ENCODE measurements around the gene SMIM5.

SMIM5 gene

GRCh38 chr17:75589012-75589918 is 44.0 kb upstream of the SMIM5 start:
- peak overlapping the region; percentile 61 for H3K4me3 ChIP-seq
- peaks cover 0 to 27% (median 19%) of the 10 kb centered on the region in 4 donors for H3K4me1 ChIP-seq
- TF ChIP-seq, protein P1, sequence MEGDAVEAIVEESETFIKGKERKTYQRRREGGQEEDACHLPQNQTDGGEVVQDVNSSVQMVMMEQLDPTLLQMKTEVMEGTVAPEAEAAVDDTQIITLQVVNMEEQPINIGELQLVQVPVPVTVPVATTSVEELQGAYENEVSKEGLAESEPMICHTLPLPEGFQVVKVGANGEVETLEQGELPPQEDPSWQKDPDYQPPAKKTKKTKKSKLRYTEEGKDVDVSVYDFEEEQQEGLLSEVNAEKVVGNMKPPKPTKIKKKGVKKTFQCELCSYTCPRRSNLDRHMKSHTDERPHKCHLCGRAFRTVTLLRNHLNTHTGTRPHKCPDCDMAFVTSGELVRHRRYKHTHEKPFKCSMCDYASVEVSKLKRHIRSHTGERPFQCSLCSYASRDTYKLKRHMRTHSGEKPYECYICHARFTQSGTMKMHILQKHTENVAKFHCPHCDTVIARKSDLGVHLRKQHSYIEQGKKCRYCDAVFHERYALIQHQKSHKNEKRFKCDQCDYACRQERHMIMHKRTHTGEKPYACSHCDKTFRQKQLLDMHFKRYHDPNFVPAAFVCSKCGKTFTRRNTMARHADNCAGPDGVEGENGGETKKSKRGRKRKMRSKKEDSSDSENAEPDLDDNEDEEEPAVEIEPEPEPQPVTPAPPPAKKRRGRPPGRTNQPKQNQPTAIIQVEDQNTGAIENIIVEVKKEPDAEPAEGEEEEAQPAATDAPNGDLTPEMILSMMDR (IDR thresholded peaks at IDR 0.05), result peak; percentile 74 to 85
- intact Hi-C loops (cut with DNase I; ENCODE audit: low total_unique reads), result loop anchor here (5.0 kb wide), 2 partner anchors 67 to 162 kb away; no protein-coding TSS in a partner anchor
- peak overlapping the region; percentile 63 to 84 for H3K27ac ChIP-seq
- peaks cover 0 to 12% of the 10 kb centered on the region in 2 donors for H3K27me3 ChIP-seq
- H3K9me3 ChIP-seq, result no peaks in the 10 kb centered on the region
- peak; percentile 93 to 96 for DNase-seq
- H3K36me3 ChIP-seq, result no peaks in the 10 kb centered on the region

- Histone ChIP-seq H3K36me3 (no peaks in the 10 kb centered on the region), H3K27ac (peak overlapping the region; percentile 63 to 84), H3K4me1 (peaks cover 0 to 27% (median 19%) of the 10 kb centered on the region in 4 donors), H3K4me3 (peak overlapping the region; percentile 61), H3K9me3 (no peaks in the 10 kb centered on the region), H3K27me3 (peaks cover 0 to 7% of the 10 kb centered on the region in 2 donors)
- TF ChIP-seq, protein P1 (IDR thresholded peaks at IDR 0.05), result no peak
- no peak for DNase-seq
- intact Hi-C loops (cut with DNase I; ENCODE audit: low total_unique reads), result loop anchor here (5.0 kb wide), 2 partner anchors 68 to 163 kb away; no protein-coding TSS in a partner anchor
Observed at GRCh38 chr17:75589919-75590303, 43.3 kb upstream of the SMIM5 start.

DNA sequence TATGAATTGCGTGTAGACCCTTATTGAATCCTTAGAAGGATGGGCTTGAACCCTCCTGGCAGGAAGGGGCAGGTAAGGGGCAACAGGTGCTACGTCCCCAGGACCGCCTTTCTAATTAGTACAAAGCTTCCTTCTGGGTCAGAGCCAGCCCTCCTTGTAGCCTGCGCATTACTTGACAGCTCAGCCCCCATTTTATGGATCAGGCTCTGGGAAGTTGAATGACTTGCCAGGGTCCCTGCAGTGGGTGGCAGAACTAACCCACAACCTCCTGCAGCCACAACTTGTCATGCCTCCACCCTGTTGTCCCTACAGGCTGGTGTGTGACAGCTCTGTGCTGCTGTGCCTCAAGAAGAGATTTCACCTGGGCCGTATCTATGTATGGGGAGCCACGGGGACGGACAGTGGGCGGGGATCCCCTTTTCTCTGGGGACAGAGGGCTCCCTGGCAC is 42.9 kb upstream of the SMIM5 start:
- DNase-seq, result no peak
- no peaks in the 10 kb centered on the region for H3K9me3 ChIP-seq
- peaks cover 0 to 3% (median 0%) of the 10 kb centered on the region in 3 donors for H3K36me3 ChIP-seq
- intact Hi-C loops (cut with DNase I; ENCODE audit: low total_unique reads), result no loop called here
- peaks cover 0 to 6% of the 10 kb centered on the region in 2 donors for H3K27me3 ChIP-seq
- TF ChIP-seq, protein P1 (IDR thresholded peaks at IDR 0.05), result no peak
- H3K4me1 ChIP-seq, result peaks cover 0 to 27% (median 19%) of the 10 kb centered on the region in 4 donors
- H3K27ac ChIP-seq, result no peak overlapping the region
- no peak overlapping the region for H3K4me3 ChIP-seq

- TF ChIP-seq, protein P1 (IDR thresholded peaks at IDR 0.05), result no peak
- Histone ChIP-seq H3K27ac (no peak overlapping the region), H3K27me3 (peaks cover 0 to 6% of the 10 kb centered on the region in 2 donors), H3K36me3 (peaks cover 0 to 6% (median 0%) of the 10 kb centered on the region in 3 donors), H3K4me3 (no peak overlapping the region), H3K4me1 (peaks cover 0 to 27% (median 19%) of the 10 kb centered on the region in 4 donors), H3K9me3 (no peaks in the 10 kb centered on the region)
- DNase-seq, result no peak
- intact Hi-C loops (cut with DNase I; ENCODE audit: low total_unique reads), result no loop called here
Observed at GRCh38 chr17:75590849-75591721, 42.1 kb upstream of the SMIM5 start.

- no peaks in the 10 kb centered on the region for H3K9me3 ChIP-seq
- peaks cover 0 to 8% of the 10 kb centered on the region in 2 donors for H3K27me3 ChIP-seq
- TF ChIP-seq, protein P1 (IDR thresholded peaks at IDR 0.05), result no peak
- no peak overlapping the region for H3K4me3 ChIP-seq
- peaks cover 0 to 27% (median 19%) of the 10 kb centered on the region in 4 donors for H3K4me1 ChIP-seq
- peaks cover 0 to 6% (median 0%) of the 10 kb centered on the region in 3 donors for H3K36me3 ChIP-seq
- no peak overlapping the region for H3K27ac ChIP-seq
- intact Hi-C loops (cut with DNase I; ENCODE audit: low total_unique reads), result no loop called here
- no peak for DNase-seq
Observed at GRCh38 chr17:75591722-75592302, 41.4 kb upstream of the SMIM5 start.
